ENCODE results near the gene TRHDE.

TRHDE gene

DNA sequence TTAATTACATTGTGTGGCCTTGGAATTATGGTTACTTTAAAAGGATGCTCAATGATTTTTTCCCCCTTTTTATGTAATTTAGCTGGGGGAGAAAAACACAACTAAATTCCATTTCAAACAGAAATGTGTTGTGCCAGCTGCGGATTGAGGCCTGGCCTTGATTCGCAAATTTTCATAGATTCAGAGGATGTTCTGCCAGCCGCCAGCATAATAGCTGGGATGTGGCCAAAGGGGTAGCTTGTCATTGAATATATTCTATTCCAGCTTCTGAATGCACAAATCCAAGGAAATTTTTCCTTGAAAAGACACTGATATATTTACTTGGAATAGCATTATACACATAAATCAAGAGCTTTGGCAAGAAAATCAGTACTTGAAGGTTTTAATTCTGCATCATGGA is 43.7 kb downstream of the TRHDE start:
- Histone ChIP-seq H3K27me3 (replicated peaks) (no peaks in the 10 kb centered on the region), H3K27ac (no peak overlapping the region), H3K4me3 (ENCODE audit: low read depth, low read length) (no peak overlapping the region), H3K36me3 (replicated peaks) (no peaks in the 10 kb centered on the region)
- TF ChIP-seq, protein P1, sequence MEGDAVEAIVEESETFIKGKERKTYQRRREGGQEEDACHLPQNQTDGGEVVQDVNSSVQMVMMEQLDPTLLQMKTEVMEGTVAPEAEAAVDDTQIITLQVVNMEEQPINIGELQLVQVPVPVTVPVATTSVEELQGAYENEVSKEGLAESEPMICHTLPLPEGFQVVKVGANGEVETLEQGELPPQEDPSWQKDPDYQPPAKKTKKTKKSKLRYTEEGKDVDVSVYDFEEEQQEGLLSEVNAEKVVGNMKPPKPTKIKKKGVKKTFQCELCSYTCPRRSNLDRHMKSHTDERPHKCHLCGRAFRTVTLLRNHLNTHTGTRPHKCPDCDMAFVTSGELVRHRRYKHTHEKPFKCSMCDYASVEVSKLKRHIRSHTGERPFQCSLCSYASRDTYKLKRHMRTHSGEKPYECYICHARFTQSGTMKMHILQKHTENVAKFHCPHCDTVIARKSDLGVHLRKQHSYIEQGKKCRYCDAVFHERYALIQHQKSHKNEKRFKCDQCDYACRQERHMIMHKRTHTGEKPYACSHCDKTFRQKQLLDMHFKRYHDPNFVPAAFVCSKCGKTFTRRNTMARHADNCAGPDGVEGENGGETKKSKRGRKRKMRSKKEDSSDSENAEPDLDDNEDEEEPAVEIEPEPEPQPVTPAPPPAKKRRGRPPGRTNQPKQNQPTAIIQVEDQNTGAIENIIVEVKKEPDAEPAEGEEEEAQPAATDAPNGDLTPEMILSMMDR (IDR thresholded peaks at IDR 0.05; ENCODE audit: low read depth, low read length, missing control alignments), result no peak
- in situ Hi-C loops (cut with HindIII; ENCODE audit: low pct_ligation_motif_present, low sequenced_read_pairs), result no loop called here
- DNase-seq, result no peak

- Histone ChIP-seq H3K27me3 (replicated peaks) (no peaks in the 10 kb centered on the region), H3K4me3 (ENCODE audit: low read depth, low read length) (no peak overlapping the region), H3K27ac (no peak overlapping the region), H3K36me3 (replicated peaks) (no peaks in the 10 kb centered on the region)
- DNase-seq, result no peak
- TF ChIP-seq, protein P1 (IDR thresholded peaks at IDR 0.05; ENCODE audit: low read depth, low read length, missing control alignments), result no peak
- in situ Hi-C loops (cut with HindIII; ENCODE audit: low pct_ligation_motif_present, low sequenced_read_pairs), result no loop called here
Measured at GRCh38 chr12:72318341-72318740, 46.2 kb downstream of the TRHDE start.

DNA sequence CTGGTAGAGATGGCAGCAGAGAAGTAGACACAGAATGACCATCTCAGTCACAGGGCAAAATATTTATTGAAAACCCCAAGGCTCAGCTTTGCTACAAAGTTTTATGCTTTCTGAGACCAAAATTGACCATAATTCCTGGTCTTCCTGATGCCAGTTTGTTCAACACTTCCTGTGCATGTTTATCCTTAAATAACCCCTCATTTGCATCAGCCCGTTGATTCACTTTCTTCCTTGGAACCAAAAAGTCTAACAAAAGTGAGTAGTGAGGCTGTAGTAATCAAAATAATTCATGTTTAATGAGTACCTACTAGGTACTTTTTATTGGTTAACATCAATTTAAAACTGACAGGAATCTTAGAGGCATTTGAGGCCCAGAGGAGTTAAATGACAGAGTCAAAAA is 51.7 kb downstream of the TRHDE start:
- no peaks in the 10 kb centered on the region for H3K27me3 ChIP-seq (replicated peaks)
- H3K36me3 ChIP-seq (replicated peaks), result no peaks in the 10 kb centered on the region
- no peak overlapping the region for H3K4me3 ChIP-seq (ENCODE audit: low read depth, low read length)
- in situ Hi-C loops (cut with HindIII; ENCODE audit: low pct_ligation_motif_present, low sequenced_read_pairs), result no loop called here
- H3K27ac ChIP-seq, result no peak overlapping the region
- no peak for DNase-seq
- TF ChIP-seq, protein P1 (IDR thresholded peaks at IDR 0.05; ENCODE audit: low read depth, low read length, missing control alignments), result no peak

DNA sequence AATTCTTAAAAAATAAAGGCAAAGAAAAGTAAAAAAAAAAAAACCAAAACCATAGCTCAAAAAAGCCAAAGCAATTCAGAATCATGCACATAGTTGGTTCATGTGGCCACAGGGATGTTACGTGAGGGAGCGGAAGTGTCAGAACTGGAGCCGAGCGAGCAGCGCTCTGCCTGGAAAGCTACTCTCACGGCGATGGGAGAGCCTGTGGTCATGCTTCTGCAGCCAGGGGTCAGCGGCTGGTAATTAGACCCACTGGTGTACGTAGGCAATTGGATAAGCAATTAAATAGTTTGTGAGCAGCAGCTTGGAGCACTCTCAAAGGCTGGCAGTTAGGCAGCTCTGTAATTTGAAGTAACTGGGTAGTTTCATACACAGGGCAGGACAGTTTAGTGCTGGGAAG is 58.1 kb downstream of the TRHDE start:
- in situ Hi-C loops (cut with HindIII; ENCODE audit: low pct_ligation_motif_present, low sequenced_read_pairs), result no loop called here
- Histone ChIP-seq H3K27me3 (replicated peaks) (no peaks in the 10 kb centered on the region), H3K4me3 (ENCODE audit: low read depth, low read length) (no peak overlapping the region), H3K27ac (no peak overlapping the region), H3K36me3 (replicated peaks) (no peaks in the 10 kb centered on the region)
- TF ChIP-seq, protein P1 (IDR thresholded peaks at IDR 0.05; ENCODE audit: low read depth, low read length, missing control alignments), result no peak
- DNase-seq, result peak; percentile 14

DNA sequence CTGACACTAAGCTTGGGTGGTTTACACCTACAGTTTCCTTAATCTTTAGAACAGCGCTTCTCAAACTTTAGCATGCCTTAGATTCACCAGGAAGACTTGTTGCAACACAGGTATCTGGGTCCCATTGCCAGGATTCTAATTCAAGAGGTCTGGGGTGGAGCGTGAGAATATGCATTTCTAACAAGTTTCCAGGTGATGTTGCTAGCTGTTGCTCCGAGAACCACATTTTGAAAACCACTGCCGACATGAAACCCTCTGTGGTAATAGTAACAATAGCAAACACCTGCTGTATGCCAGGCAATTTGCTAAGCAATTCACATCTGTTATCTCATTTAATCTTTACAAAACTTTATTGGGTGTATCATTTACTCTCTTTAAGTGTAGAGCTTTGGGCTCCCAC is 58.6 kb downstream of the TRHDE start:
- Histone ChIP-seq H3K36me3 (replicated peaks) (no peaks in the 10 kb centered on the region), H3K4me3 (ENCODE audit: low read depth, low read length) (no peak overlapping the region), H3K27me3 (replicated peaks) (no peaks in the 10 kb centered on the region), H3K27ac (no peak overlapping the region)
- TF ChIP-seq, protein P1 (IDR thresholded peaks at IDR 0.05; ENCODE audit: low read depth, low read length, missing control alignments), result no peak
- DNase-seq, result no peak
- in situ Hi-C loops (cut with HindIII; ENCODE audit: low pct_ligation_motif_present, low sequenced_read_pairs), result no loop called here

DNA sequence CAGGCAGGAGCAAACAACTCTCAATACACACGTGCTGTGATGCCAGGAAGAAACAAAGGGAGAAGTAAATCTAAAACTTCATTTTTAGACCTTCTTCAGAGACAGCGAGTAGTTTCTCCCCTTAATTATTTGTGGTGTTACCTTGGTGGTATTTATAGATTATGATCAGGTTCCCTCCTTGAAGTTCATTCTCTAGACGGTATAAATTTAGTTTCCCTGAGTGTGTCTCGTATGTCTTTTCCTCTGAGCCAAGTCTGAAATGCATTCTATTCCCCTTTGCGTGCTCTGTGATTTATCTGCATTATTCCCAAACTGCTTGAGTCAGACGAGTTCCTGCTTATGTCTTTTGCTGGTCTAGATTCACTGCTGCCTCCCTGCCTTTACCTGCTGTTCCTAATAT is 65.2 kb downstream of the TRHDE start:
- DNase-seq, result no peak
- H3K27ac ChIP-seq, result no peak overlapping the region
- no peak overlapping the region for H3K4me3 ChIP-seq (ENCODE audit: low read depth, low read length)
- no peaks in the 10 kb centered on the region for H3K27me3 ChIP-seq (replicated peaks)
- in situ Hi-C loops (cut with HindIII; ENCODE audit: low pct_ligation_motif_present, low sequenced_read_pairs), result no loop called here
- H3K36me3 ChIP-seq (replicated peaks), result no peaks in the 10 kb centered on the region
- TF ChIP-seq, protein P1 (IDR thresholded peaks at IDR 0.05; ENCODE audit: low read depth, low read length, missing control alignments), result no peak
